Measurements from ENCODE around the gene ALDH1A3.

Gene ALDH1A3

DNA sequence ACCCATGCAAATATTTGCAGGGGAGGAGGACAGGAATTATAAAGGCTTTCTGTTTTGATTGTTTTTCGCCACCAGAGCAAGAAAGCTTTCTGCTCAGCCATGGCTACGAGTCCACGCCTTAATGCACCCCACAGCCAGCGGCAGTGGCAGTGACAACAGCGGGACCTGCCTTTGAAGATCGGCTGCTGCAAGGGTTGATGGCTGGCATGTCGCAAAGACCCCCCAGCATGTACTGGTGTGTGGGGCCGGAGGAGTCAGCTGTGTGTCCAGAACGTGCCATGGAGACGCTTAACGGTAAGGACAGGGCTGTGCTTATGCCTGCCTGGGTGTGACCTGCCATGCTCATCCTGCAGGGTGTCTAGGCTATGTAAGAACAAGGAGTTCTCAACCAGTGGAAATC is 44.8 kb downstream of the ALDH1A3 start:
- H3K4me3 ChIP-seq (ENCODE audit: low read depth, low read length) = no peak overlapping the region
- DNase-seq (ENCODE audit: low read depth) = no peak
- TF ChIP-seq, protein P1, sequence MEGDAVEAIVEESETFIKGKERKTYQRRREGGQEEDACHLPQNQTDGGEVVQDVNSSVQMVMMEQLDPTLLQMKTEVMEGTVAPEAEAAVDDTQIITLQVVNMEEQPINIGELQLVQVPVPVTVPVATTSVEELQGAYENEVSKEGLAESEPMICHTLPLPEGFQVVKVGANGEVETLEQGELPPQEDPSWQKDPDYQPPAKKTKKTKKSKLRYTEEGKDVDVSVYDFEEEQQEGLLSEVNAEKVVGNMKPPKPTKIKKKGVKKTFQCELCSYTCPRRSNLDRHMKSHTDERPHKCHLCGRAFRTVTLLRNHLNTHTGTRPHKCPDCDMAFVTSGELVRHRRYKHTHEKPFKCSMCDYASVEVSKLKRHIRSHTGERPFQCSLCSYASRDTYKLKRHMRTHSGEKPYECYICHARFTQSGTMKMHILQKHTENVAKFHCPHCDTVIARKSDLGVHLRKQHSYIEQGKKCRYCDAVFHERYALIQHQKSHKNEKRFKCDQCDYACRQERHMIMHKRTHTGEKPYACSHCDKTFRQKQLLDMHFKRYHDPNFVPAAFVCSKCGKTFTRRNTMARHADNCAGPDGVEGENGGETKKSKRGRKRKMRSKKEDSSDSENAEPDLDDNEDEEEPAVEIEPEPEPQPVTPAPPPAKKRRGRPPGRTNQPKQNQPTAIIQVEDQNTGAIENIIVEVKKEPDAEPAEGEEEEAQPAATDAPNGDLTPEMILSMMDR (IDR thresholded peaks at IDR 0.05; ENCODE audit: low read depth, low read length, missing control alignments) = no peak

DNA sequence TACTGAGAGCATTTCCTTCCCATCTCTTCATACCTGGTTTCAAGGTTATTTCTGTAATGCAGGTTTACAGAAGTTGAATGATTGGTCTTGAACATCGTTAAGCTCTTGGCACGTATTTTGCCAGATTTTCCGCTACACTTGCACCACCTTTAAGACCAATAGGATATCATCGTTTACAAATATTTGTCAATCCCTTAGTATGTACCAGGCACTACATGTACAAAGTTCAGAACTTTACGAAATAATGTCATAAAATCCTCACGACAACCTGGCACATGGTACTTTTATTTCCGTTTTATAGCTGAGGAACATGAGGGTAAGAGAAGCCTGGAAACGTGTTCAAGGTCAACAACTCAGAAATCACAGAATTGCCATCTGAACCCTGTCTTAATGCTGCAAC is 45.8 kb downstream of the ALDH1A3 start:
- DNase-seq (ENCODE audit: low read depth) = no peak
- H3K4me3 ChIP-seq (ENCODE audit: low read depth, low read length) = no peak overlapping the region
- TF ChIP-seq, protein P1 (IDR thresholded peaks at IDR 0.05; ENCODE audit: low read depth, low read length, missing control alignments) = no peak

DNA sequence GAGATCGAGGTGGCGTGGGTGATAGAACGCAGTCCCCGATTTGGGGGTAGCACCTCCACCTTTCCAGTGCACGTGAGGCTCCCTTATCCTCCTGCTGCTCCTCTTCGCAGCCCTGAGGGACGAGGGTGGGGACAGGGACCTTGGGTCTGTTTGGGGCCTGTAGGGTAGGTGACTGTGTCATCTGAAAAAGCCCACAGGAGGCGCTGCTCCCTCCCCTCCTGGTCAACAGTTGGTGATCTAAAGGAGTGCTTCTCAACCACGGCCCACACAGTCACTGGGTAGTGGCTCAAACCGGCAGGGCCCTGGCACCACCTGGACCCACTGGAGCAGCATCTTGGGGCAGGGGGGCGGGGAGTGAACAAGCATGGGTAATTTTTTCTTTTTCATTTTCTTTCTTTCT is 46.6 kb downstream of the ALDH1A3 start:
- DNase-seq (ENCODE audit: low read depth) = no peak
- TF ChIP-seq, protein P1 (IDR thresholded peaks at IDR 0.05; ENCODE audit: low read depth, low read length, missing control alignments) = peak; percentile 70
- H3K4me3 ChIP-seq (ENCODE audit: low read depth, low read length) = no peak overlapping the region

- no peak overlapping the region for H3K4me3 ChIP-seq (ENCODE audit: low read depth, low read length)
- DNase-seq (ENCODE audit: low read depth) = no peak
- TF ChIP-seq, protein P1 (IDR thresholded peaks at IDR 0.05; ENCODE audit: low read depth, low read length, missing control alignments) = no peak
Measured at GRCh38 chr15:100926971-100927756, 47.5 kb downstream of the ALDH1A3 start.

DNA sequence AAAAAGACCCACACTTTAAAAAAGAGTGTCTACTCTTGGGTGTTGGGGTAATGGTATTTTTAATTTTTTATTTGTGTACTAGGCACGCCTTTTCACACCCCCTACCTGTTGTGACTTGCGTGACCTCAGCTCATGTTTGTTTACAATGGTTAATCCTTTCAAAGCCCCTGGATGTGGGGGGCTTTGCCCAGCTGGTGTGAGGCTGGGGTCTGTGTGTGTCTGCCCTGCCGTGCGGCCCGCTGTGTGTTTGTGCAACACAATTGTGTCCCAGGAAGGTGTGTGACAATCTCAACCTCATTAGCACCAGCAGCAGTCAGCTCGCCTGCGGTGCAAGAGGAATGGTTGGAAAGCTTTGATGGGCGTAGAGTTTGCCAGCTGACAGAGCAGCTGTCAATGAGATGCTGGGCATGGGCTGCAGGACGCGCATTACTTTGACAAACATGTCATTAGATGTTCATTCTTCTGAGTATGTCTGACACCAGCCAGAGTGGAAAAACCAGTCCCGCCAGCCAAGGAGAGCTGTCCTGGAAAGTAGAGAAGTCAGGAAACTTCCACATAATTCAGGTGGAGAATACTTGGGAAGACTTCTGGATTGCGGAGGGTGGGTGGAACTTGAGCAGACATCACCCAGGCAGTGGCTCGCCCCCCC is 49.1 kb downstream of the ALDH1A3 start:
- no peak for DNase-seq (ENCODE audit: low read depth)

DNA sequence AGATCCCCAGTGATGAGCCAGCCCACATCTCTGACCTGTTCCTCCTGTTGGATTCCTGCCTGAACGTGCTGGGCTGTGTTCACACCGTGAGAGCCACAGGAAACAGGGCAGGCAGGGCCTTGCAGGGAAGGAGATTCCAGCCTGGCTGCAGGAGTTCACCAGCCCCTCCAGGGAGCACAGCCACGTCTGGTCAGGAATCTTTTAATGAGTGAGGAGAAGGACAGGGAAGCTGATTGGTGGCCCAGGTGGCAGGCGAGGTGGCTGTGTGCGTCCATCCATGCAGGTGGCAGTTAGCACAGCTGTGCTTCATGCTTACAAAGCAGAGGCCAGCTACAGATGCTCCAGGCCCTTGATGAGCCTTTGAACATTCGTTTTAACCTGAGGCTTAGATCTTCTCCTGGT is 50.0 kb downstream of the ALDH1A3 start:
- TF ChIP-seq, protein P1 (IDR thresholded peaks at IDR 0.05; ENCODE audit: low read depth, low read length, missing control alignments) = no peak
- DNase-seq (ENCODE audit: low read depth) = no peak
- H3K4me3 ChIP-seq (ENCODE audit: low read depth, low read length) = no peak overlapping the region

More for the DNA sequence above, 49.1 kb downstream of the ALDH1A3 start:
- TF ChIP-seq, protein P1 (IDR thresholded peaks at IDR 0.05; ENCODE audit: low read depth, low read length, missing control alignments) = no peak
- no peak overlapping the region for H3K4me3 ChIP-seq (ENCODE audit: low read depth, low read length)
